NCI-H69 (cell line): ENCODE results near the gene ABCF2.
A peak's percentile ranks its signal among the peaks of the same experiment; 100 is the strongest.

Experiments
- DNase-seq: peaks from one replicate; lab custom pipeline; 2025; lab: John Stamatoyannopoulos, UW

The ABCF2 gene

GRCh38 chr7:151226875-151227782 lies at the start of gene ABCF2:
ABCF2 (minus strand) TSS chr7:151227205; CDS start chr7:151226458, 747 bp downstream.
- DNase-seq: peak; percentile 99

- peak; percentile 79 for DNase-seq
These were observed 49.0 kb upstream of the ABCF2 start for GRCh38 chr7:151275813-151276577.

GRCh38 chr7:151274936-151275812 lies 48.2 kb upstream of the ABCF2 start:
- no peak for DNase-seq

GRCh38 chr7:151274396-151274795 lies 47.4 kb upstream of the ABCF2 start:
- DNase-seq: no peak

- DNase-seq: no peak
These were observed 46.8 kb upstream of the ABCF2 start for GRCh38 chr7:151273651-151274390.

GRCh38 chr7:151272877-151273276 lies 45.9 kb upstream of the ABCF2 start:
- no peak for DNase-seq

GRCh38 chr7:151272405-151272804 lies 45.4 kb upstream of the ABCF2 start:
- DNase-seq: no peak

GRCh38 chr7:151271699-151272355 lies 44.8 kb upstream of the ABCF2 start:
- DNase-seq: no peak

GRCh38 chr7:151269511-151269910 lies 42.5 kb upstream of the ABCF2 start:
- DNase-seq: no peak

GRCh38 chr7:151265351-151265931 lies 38.4 kb upstream of the ABCF2 start:
- no peak for DNase-seq

GRCh38 chr7:151264615-151265014 lies 37.6 kb upstream of the ABCF2 start:
- no peak for DNase-seq

- peak; percentile 21 for DNase-seq
These were observed 34.5 kb upstream of the ABCF2 start for GRCh38 chr7:151261529-151261928.

GRCh38 chr7:151260883-151261282 lies 33.9 kb upstream of the ABCF2 start:
- no peak for DNase-seq

GRCh38 chr7:151260471-151260870 lies 33.5 kb upstream of the ABCF2 start:
- no peak for DNase-seq

- DNase-seq: no peak
These were observed 31.0 kb upstream of the ABCF2 start for GRCh38 chr7:151257990-151258389.

- DNase-seq: no peak
These were observed 29.5 kb upstream of the ABCF2 start for GRCh38 chr7:151256410-151257045.

- DNase-seq: no peak
These were observed 28.4 kb upstream of the ABCF2 start for GRCh38 chr7:151255390-151255789.

- no peak for DNase-seq
These were observed 27.8 kb upstream of the ABCF2 start for GRCh38 chr7:151254851-151255250.

GRCh38 chr7:151254316-151254715 lies 27.3 kb upstream of the ABCF2 start:
- no peak for DNase-seq
